Kidney epithelial cell (primary cell): ENCODE results near the gene ELOVL5. TPM values are rescaled to one million over a fixed set of nuclear protein-coding genes. Genes with fewer than 3 reads are reported as not detected.

Experiments used
- total RNA-seq: library from RNA; depleted of rRNA; stranded (reverse); fragments of >200 nt; gene quantifications from 2 replicates; pipeline ENCODE4 v1.2.3, GENCODE V29; 2015

ELOVL5 gene
- total RNA-seq, 1 donor from 2014 or later = 63.6 TPM

Other genes with a start within 250 kb of the ELOVL5 start
- not detected in 2 replicates for gene GCM1, start 200.1 kb downstream of the ELOVL5 start, total RNA-seq
- gene GCLC, start 196.2 kb upstream of the ELOVL5 start, total RNA-seq = 14.1 and 16.8 TPM in 2 replicates